H1 (cell line): ENCODE results near the gene PAPSS2. TPM values are rescaled to one million over a fixed set of nuclear protein-coding genes. Genes with fewer than 3 reads are reported as not detected.

ENCODE experiments used
- CTCF ChIA-PET: fragments of 300-600 bp; sonication (Branson Sonifier 250); formaldehyde crosslinking; loops from one replicate; lab custom pipeline; 2021; ENCODE audit not compliant: partially characterized antibody; lab: Charles Lee
- POLR2A ChIA-PET: fragments of 300-600 bp; sonication (Branson Sonifier 250); formaldehyde crosslinking; loops from one replicate; lab custom pipeline; 2021; ENCODE audit warnings: inconsistent platforms; ENCODE audit not compliant: partially characterized antibody; lab: Charles Lee
- DNase-seq, 2 experiments: peaks; one replicate each; pipeline versions ENCODE4 v3.0.0 to v3.0.0-alpha.2; 2010 to 2022; ENCODE audit warnings: low spot score in 2 of 2, low read depth in 1 of 2, mixed read lengths in 1 of 2
- FAIRE-seq: peaks from 2 replicates; lab custom pipeline; 2011; peaks lifted over from hg19 to GRCh38; lab: Jason Lieb, UNC
- H2AFZ ChIP-seq: 2 replicates; pipeline ENCODE4 v1.8.1; 2012; ENCODE audit warnings: low read length, inconsistent platforms
- H2AK5ac ChIP-seq: 2 replicates; pipeline ENCODE4 v1.6.1; 2013; ENCODE audit warnings: low read depth, low read length
- H2BK120ac ChIP-seq: replicated peaks from 2 replicates; pipeline ENCODE3; 2013; ENCODE audit warnings: low read depth, low read length, inconsistent platforms
- H2BK12ac ChIP-seq: 2 replicates; pipeline ENCODE4 v1.6.1; 2013; ENCODE audit warnings: low read depth, low read length
- H2BK15ac ChIP-seq: 2 replicates; pipeline ENCODE4 v1.6.1; 2013; ENCODE audit warnings: low read length
- H2BK20ac ChIP-seq: 2 replicates; pipeline ENCODE4 v1.6.1; 2013; ENCODE audit warnings: low read length
- H2BK5ac ChIP-seq: 2 replicates; pipeline ENCODE4 v1.6.1; 2013; ENCODE audit warnings: low read depth, low read length
- H3K14ac ChIP-seq: 2 replicates; pipeline ENCODE4 v1.6.1; 2013; ENCODE audit warnings: inconsistent platforms; ENCODE audit not compliant: insufficient read length
- H3K18ac ChIP-seq: 2 replicates; pipeline ENCODE4 v1.6.1; 2013; ENCODE audit warnings: low read length; ENCODE audit errors: extremely low read depth
- H3K23ac ChIP-seq: 2 replicates; pipeline ENCODE4 v1.6.1; 2013; ENCODE audit warnings: inconsistent platforms; ENCODE audit not compliant: insufficient read length
- H3K23me2 ChIP-seq: 2 replicates; pipeline ENCODE4 v1.6.1; 2013; ENCODE audit warnings: low read depth, low read length
- H3K27ac ChIP-seq: 2 replicates; pipeline ENCODE4 v1.6.1; 2011; ENCODE audit warnings: low read depth, low read length, inconsistent platforms
- H3K27me3 ChIP-seq, 4 experiments: replicated peaks in 1 of 4; 1 replicate in 1 of 4; 2 replicates in 3 of 4; pipeline versions ENCODE4 v1.6.1 to v1.8.1; 2011 to 2013; ENCODE audit warnings: low read length in 3 of 4, mild to moderate bottlenecking in 3 of 4, inconsistent platforms in 2 of 4, mixed read lengths in 2 of 4, moderate library complexity in 1 of 4; ENCODE audit not compliant: control insufficient read depth in 3 of 4, insufficient read depth in 3 of 4; ENCODE audit errors: extremely low read depth in 1 of 4
- H3K36me3 ChIP-seq, 4 experiments: 2 replicates each; pipeline versions ENCODE4 v1.6.1 to v1.8.1; 2011 to 2013; ENCODE audit warnings: mild to moderate bottlenecking in 4 of 4, low read length in 3 of 4, moderate library complexity in 2 of 4, control low read depth in 1 of 4, inconsistent platforms in 1 of 4; ENCODE audit not compliant: insufficient read depth in 4 of 4, control insufficient read depth in 2 of 4
- H3K4ac ChIP-seq: replicated peaks from 2 replicates; pipeline ENCODE3; 2013; ENCODE audit warnings: low read length, low read depth, mixed read lengths, inconsistent platforms; ENCODE audit not compliant: insufficient read length
- H3K4me1 ChIP-seq, 4 experiments: replicated peaks in 1 of 4; 1 replicate in 1 of 4; 2 replicates in 3 of 4; pipeline versions ENCODE4 v1.6.1 to v1.8.1; 2011 to 2013; ENCODE audit warnings: low read length in 3 of 4, inconsistent platforms in 2 of 4, mixed read lengths in 1 of 4; ENCODE audit not compliant: insufficient read depth in 4 of 4, control insufficient read depth in 3 of 4
- H3K4me2 ChIP-seq, 2 experiments: 2 replicates each; pipeline versions ENCODE4 v1.6.1 to v1.8.1; 2011 to 2013; ENCODE audit warnings: low read depth in 2 of 2, low read length in 2 of 2, control low read depth in 1 of 2, inconsistent platforms in 1 of 2, mild to moderate bottlenecking in 1 of 2; ENCODE audit not compliant: insufficient read depth in 1 of 2
- H3K4me3 ChIP-seq, 4 experiments: fragments of 200-600, 300-600 bp in 1 of 4; sonication (generic), shearing (Covaris generic), sonication (Bioruptor Twin) in 1 of 4; 2 replicates each; pipeline versions ENCODE4 v1.5.1 to v1.8.1; 2011 to 2016; ENCODE audit warnings: low read length in 4 of 4, low read depth in 3 of 4, control low read depth in 2 of 4, inconsistent platforms in 2 of 4, mild to moderate bottlenecking in 2 of 4, mixed read lengths in 1 of 4, moderate library complexity in 1 of 4; ENCODE audit not compliant: insufficient read depth in 2 of 4; ENCODE audit errors: extremely low read depth in 1 of 4
- H3K56ac ChIP-seq: replicated peaks from 2 replicates; pipeline ENCODE3; 2013; ENCODE audit warnings: low read depth, mild to moderate bottlenecking, mixed read lengths, low read length, inconsistent platforms; ENCODE audit not compliant: insufficient read length
- H3K79me1 ChIP-seq: 2 replicates; pipeline ENCODE4 v1.6.1; 2013; ENCODE audit warnings: low read depth, low read length, control low read depth
- H3K79me2 ChIP-seq, 2 experiments: 2 replicates each; pipeline versions ENCODE4 v1.6.1 to v1.8.1; 2012 to 2013; ENCODE audit warnings: low read length in 2 of 2, mild to moderate bottlenecking in 2 of 2, inconsistent platforms in 1 of 2; ENCODE audit not compliant: insufficient read depth in 2 of 2, control insufficient read depth in 1 of 2
- H3K9ac ChIP-seq, 4 experiments: replicated peaks in 1 of 4; 1 replicate in 1 of 4; 2 replicates in 3 of 4; pipeline versions ENCODE4 v1.6.1 to v1.8.1; 2011 to 2013; ENCODE audit warnings: low read depth in 3 of 4, low read length in 3 of 4, control low read depth in 2 of 4, mild to moderate bottlenecking in 2 of 4, moderate library complexity in 2 of 4, inconsistent platforms in 1 of 4; ENCODE audit errors: extremely low read depth in 1 of 4
- H3K9me3 ChIP-seq, 2 experiments: 2 replicates each; pipeline versions ENCODE4 v1.6.1 to v1.8.1; 2012 to 2013; ENCODE audit warnings: mild to moderate bottlenecking in 2 of 2, moderate library complexity in 2 of 2, control low read depth in 1 of 2, inconsistent platforms in 1 of 2, low read depth in 1 of 2, low read length in 1 of 2, mixed read lengths in 1 of 2; ENCODE audit not compliant: insufficient read depth in 2 of 2
- H4K20me1 ChIP-seq, 2 experiments: replicated peaks in 1 of 2; 2 replicates each; pipeline versions ENCODE3 to v1.8.1; 2011 to 2013; ENCODE audit warnings: inconsistent platforms in 2 of 2, low read length in 2 of 2, mild to moderate bottlenecking in 1 of 2; ENCODE audit not compliant: insufficient read depth in 2 of 2, control insufficient read depth in 1 of 2
- H4K5ac ChIP-seq: 2 replicates; pipeline ENCODE4 v1.6.1; 2013; ENCODE audit warnings: low read length, low read depth, mixed read lengths, inconsistent platforms; ENCODE audit not compliant: insufficient read length
- H4K8ac ChIP-seq: 2 replicates; pipeline ENCODE4 v1.8.0; 2013; ENCODE audit warnings: mild to moderate bottlenecking, moderate library complexity, low read length, inconsistent platforms; ENCODE audit not compliant: insufficient read depth; ENCODE audit errors: extremely low read depth
- H4K91ac ChIP-seq: replicated peaks from 2 replicates; pipeline ENCODE3; 2013; ENCODE audit warnings: low read length, mixed read lengths, inconsistent platforms; ENCODE audit not compliant: insufficient read length
- CREB1 ChIP-seq: IDR thresholded peaks from 2 replicates; pipeline ENCODE4 v1.6.1; 2012; ENCODE audit warnings: inconsistent platforms
- WGBS, 2 experiments: shearing (Covaris generic) in 1 of 2; methylation state at CpG; one replicate each; pipeline versions ENCODE4 v1.1.6 to v1.1.7; 2013 to 2015; ENCODE audit warnings: low lambda C conversion rate in 2 of 2, mixed read lengths in 2 of 2, inconsistent platforms in 1 of 2, low coverage in 1 of 2, missing lambda C conversion rate in 1 of 2; ENCODE audit not compliant: insufficient replicate concordance in 2 of 2, insufficient coverage in 1 of 2, insufficient read length in 1 of 2; ENCODE audit errors: extremely low coverage in 1 of 2, missing lambda C conversion rate in 1 of 2; 5-methylcytosine and 5-hydroxymethylcytosine counted together
- polyA plus RNA-seq, 7 experiments: library from polyadenylated mRNA; depleted of rRNA in 3 of 7; stranded (reverse) in 5 of 7; unstranded in 2 of 7; fragments of >200 nt in 5 of 7; fragments of 200-250 nt in 2 of 7; gene quantifications; 1 replicate in 5 of 7; 2 replicates in 1 of 7; 4 replicates in 1 of 7; pipeline versions ENCODE4 v1.2.1 to v1.2.3, GENCODE V29; 2011 to 2013; ENCODE audit warnings: missing spikeins in 2 of 7, mixed read lengths in 2 of 7
- total RNA-seq: library from RNA; stranded (reverse); fragmentation: NEBNext Ultra II Directional; extraction: Animal tissue kit (Norgen Biotek cat#: 25700); gene quantifications from 2 replicates; pipeline ENCODE4 v1.2.1, GENCODE V29; 2021
- TF ChIP-seq, protein P1 (sequence below): IDR thresholded peaks from 2 replicates; pipeline ENCODE4 v1.6.1; 2011; ENCODE audit warnings: low read depth, mild to moderate bottlenecking, low read length; ENCODE audit not compliant: insufficient read depth

The PAPSS2 gene
- total and polyA plus RNA-seq, 2 of the 8 experiments (the other 6 are each of a cell fraction or from before 2014, with no cell fraction given): 7.6 to 20.2 TPM

DNA sequence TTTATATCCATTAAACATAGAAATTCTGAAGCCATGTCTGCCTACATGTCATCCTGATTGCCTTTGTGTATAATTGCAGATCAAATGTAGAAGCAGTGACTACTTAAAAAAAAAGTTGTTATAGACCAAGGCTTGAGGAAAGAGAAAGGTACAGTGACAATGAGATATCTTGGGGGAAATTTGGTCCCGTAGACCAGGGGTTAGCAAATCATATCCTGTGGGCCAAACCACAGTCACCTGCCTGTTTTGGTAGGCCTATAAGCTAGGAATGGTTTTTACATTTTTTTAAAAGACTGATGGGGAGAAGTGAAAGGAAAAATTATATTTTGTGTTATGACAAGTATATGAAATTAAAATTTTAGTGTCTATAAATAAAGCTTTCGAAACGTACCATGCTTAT is 12.9 kb downstream of the PAPSS2 start:
- no peaks in the 10 kb centered on the region for H3K23me2 ChIP-seq
- H4K20me1 ChIP-seq: no peaks in the 10 kb centered on the region
- no peak overlapping the region for H3K4me2 ChIP-seq
- no peaks in the 10 kb centered on the region for H3K36me3 ChIP-seq
- H4K5ac ChIP-seq: no peak overlapping the region
- no peak overlapping the region for H4K91ac ChIP-seq
- H3K14ac ChIP-seq: no peak overlapping the region
- WGBS, 2 experiments: 94% methylated on average over 3 of the region's 3 CpGs; no CpG with 5 or more reads in 1 of the 2 experiments
- no peak overlapping the region for H2AK5ac ChIP-seq
- FAIRE-seq: no peak
- H3K9me3 ChIP-seq: no peaks in the 10 kb centered on the region
- no peak overlapping the region for H2BK12ac ChIP-seq
- DNase-seq: no peak
- H3K4ac ChIP-seq: no peak overlapping the region
- no peak overlapping the region for H3K27ac ChIP-seq
- no peaks in the 10 kb centered on the region for H3K27me3 ChIP-seq
- H3K79me1 ChIP-seq: no peaks in the 10 kb centered on the region; the same call in 1 of the 2 replicates
- H3K56ac ChIP-seq: no peak overlapping the region
- no peak overlapping the region for H3K4me3 ChIP-seq
- peaks cover 0 to 4% (median 0%) of the 10 kb centered on the region in 4 experiments; a peak in 1 of 7 replicates for H3K4me1 ChIP-seq
- H2BK20ac ChIP-seq: no peak overlapping the region
- H2BK15ac ChIP-seq: no peak overlapping the region
- no peak overlapping the region for H4K8ac ChIP-seq
- no peak overlapping the region for H2BK5ac ChIP-seq
- ChIA-PET CTCF (interaction anchor here (1.5 kb wide), 1 partner anchor 14 kb away, joined by 3 read pairs; no protein-coding TSS in a partner anchor), POLR2A (no interaction called here)
- H2BK120ac ChIP-seq: no peak overlapping the region
- no peak overlapping the region for H2AFZ ChIP-seq
- no peak for TF ChIP-seq CREB1
- TF ChIP-seq, protein P1, sequence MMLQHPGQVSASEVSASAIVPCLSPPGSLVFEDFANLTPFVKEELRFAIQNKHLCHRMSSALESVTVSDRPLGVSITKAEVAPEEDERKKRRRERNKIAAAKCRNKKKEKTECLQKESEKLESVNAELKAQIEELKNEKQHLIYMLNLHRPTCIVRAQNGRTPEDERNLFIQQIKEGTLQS: no peak
- no peak overlapping the region for H3K9ac ChIP-seq
- no peak overlapping the region for H3K23ac ChIP-seq
- peaks cover 0 to 6% of the 10 kb centered on the region in 2 experiments; a peak in 1 of 4 replicates for H3K79me2 ChIP-seq
- H3K18ac ChIP-seq: no peak overlapping the region
